IMR-90 (cell line): ENCODE results near the gene NHLH2.

Experiments used
- CEBPB ChIP-seq: IDR thresholded peaks from 2 replicates; pipeline ENCODE4 v1.6.1; 2012; ENCODE audit warnings: low read depth, low read length, improper control_type of control experiment
- CHD1 ChIP-seq: IDR thresholded peaks from 2 replicates; pipeline ENCODE4 v1.6.1; 2012; ENCODE audit warnings: low read depth, low read length, improper control_type of control experiment
- CTCF ChIP-seq: conservative IDR thresholded peaks from 2 replicates; pipeline ENCODE4 v1.5.1; 2012; ENCODE audit warnings: mild to moderate bottlenecking, low read depth, low read length, improper control_type of control experiment
- ELK1 ChIP-seq: fragments of 150-350 bp; IDR thresholded peaks from 2 replicates; pipeline ENCODE4 v1.6.1; 2016; ENCODE audit warnings: low read depth, mild to moderate bottlenecking, low read length, moderate library complexity, borderline replicate concordance
- FOS ChIP-seq: fragments of 150-350 bp; IDR thresholded peaks from 2 replicates; pipeline ENCODE4 v1.6.1; 2016; ENCODE audit warnings: low read depth, low read length
- MAFK ChIP-seq: IDR thresholded peaks from 2 replicates; pipeline ENCODE4 v1.6.1; 2012; ENCODE audit warnings: low read depth, low read length, improper control_type of control experiment
- MAZ ChIP-seq: IDR thresholded peaks from 2 replicates; pipeline ENCODE4 v1.6.1; 2012; ENCODE audit warnings: low read depth, mild to moderate bottlenecking, low read length, improper control_type of control experiment, moderate library complexity, borderline replicate concordance
- MXI1 ChIP-seq: IDR thresholded peaks from 2 replicates; pipeline ENCODE4 v1.6.1; 2012; ENCODE audit warnings: low read depth, mild to moderate bottlenecking, low read length, moderate library complexity, borderline replicate concordance
- POLR2A ChIP-seq: IDR thresholded peaks from 2 replicates; pipeline ENCODE4 v1.6.1; 2012; ENCODE audit warnings: mild to moderate bottlenecking, low read depth, low read length
- RAD21 ChIP-seq: IDR thresholded peaks from 2 replicates; pipeline ENCODE4 v1.6.1; 2012; ENCODE audit warnings: low read length, improper control_type of control experiment
- RCOR1 ChIP-seq: IDR thresholded peaks from 2 replicates; pipeline ENCODE4 v1.6.1; 2012; ENCODE audit warnings: mild to moderate bottlenecking, low read length, improper control_type of control experiment; ENCODE audit not compliant: insufficient replicate concordance
- RFX5 ChIP-seq: IDR thresholded peaks from 2 replicates; pipeline ENCODE4 v1.8.0; 2012; ENCODE audit warnings: low read depth, mild to moderate bottlenecking, low read length, moderate library complexity
- SMC3 ChIP-seq: fragments of 150-350 bp; IDR thresholded peaks from 2 replicates; pipeline ENCODE4 v1.6.1; 2016; ENCODE audit warnings: low read depth, mild to moderate bottlenecking, antibody characterized with exemption, low read length, moderate library complexity

- TF ChIP-seq CTCF (no peak), SMC3 (no peak), POLR2A (no peak), FOS (no peak), CHD1 (no peak), RAD21 (no peak), RCOR1 (no peak), MXI1 (no peak), CEBPB (no peak), ELK1 (no peak), MAZ (no peak), RFX5 (no peak), MAFK (no peak)
These were observed 30.3 kb downstream of the NHLH2 start for GRCh38 chr1:115810609-115811008.
